ENCODE data around the gene TUT4. TPM values are rescaled to one million over a fixed set of nuclear protein-coding genes. Genes with fewer than 3 reads are reported as not detected.

The TUT4 gene
- total RNA-seq, 6 donors from 2014 or later, result 31.0 to 85.7 (median 55.4) TPM

GRCh38 chr1:52531249-52531872 lies 21.5 kb downstream of the TUT4 start:
- 82 to 84% methylated on average over 3 of the region's 3 CpGs for WGBS, 2 donors
- H3K9me3 ChIP-seq, result no peaks in the 10 kb centered on the region
- peaks cover 0 to 8% (median 0%) of the 10 kb centered on the region in 4 donors for H3K36me3 ChIP-seq
- H3K4me1 ChIP-seq, result peaks cover 0 to 4% (median 2%) of the 10 kb centered on the region in 4 donors
- ATAC-seq (ENCODE audit: low FRiP score in 2 of 2) (no peak), DNase-seq (no peak)
- H3K27ac ChIP-seq, result no peak overlapping the region
- no peak overlapping the region for H3K4me3 ChIP-seq
- no peaks in the 10 kb centered on the region for H3K27me3 ChIP-seq
- TF ChIP-seq POLR2AphosphoS5 (IDR thresholded peaks at IDR 0.05) (no peak), EP300 (IDR thresholded peaks at IDR 0.05) (no peak), POLR2A (IDR thresholded peaks at IDR 0.05) (no peak), CTCF (IDR thresholded peaks at IDR 0.05) (no peak)

GRCh38 chr1:52530563-52531144 lies 22.2 kb downstream of the TUT4 start:
- Histone ChIP-seq H3K9me3 (no peaks in the 10 kb centered on the region), H3K4me1 (peaks cover 0 to 4% (median 2%) of the 10 kb centered on the region in 4 donors), H3K27ac (no peak overlapping the region), H3K27me3 (no peaks in the 10 kb centered on the region), H3K36me3 (peaks cover 0 to 11% (median 2%) of the 10 kb centered on the region in 4 donors), H3K4me3 (no peak overlapping the region)
- TF ChIP-seq POLR2AphosphoS5 (IDR thresholded peaks at IDR 0.05) (no peak), CTCF (IDR thresholded peaks at IDR 0.05) (no peak), EP300 (IDR thresholded peaks at IDR 0.05) (no peak), POLR2A (IDR thresholded peaks at IDR 0.05) (no peak)
- DNase-seq (no peak), ATAC-seq (ENCODE audit: low FRiP score in 2 of 2) (no peak)
- 94 to 98% methylated on average over 5 of the region's 5 CpGs for WGBS, 2 donors

- no peaks in the 10 kb centered on the region for H3K27me3 ChIP-seq
- no peak for ATAC-seq (ENCODE audit: low FRiP score in 2 of 2)
- no peak for DNase-seq
- no peaks in the 10 kb centered on the region for H3K9me3 ChIP-seq
- no peak overlapping the region for H3K4me3 ChIP-seq
- H3K36me3 ChIP-seq, result peaks cover 0 to 24% (median 6%) of the 10 kb centered on the region in 4 donors
- no peak overlapping the region for H3K27ac ChIP-seq
- TF ChIP-seq POLR2AphosphoS5 (IDR thresholded peaks at IDR 0.05), result no peak
- TF ChIP-seq CTCF (IDR thresholded peaks at IDR 0.05), result no peak
- no peak for TF ChIP-seq POLR2A (IDR thresholded peaks at IDR 0.05)
- no peak for TF ChIP-seq EP300 (IDR thresholded peaks at IDR 0.05)
- H3K4me1 ChIP-seq, result no peaks in the 10 kb centered on the region
- WGBS, 2 donors, result 58 to 62% methylated on average over 3 of the region's 3 CpGs
These were observed 29.5 kb downstream of the TUT4 start for GRCh38 chr1:52523376-52523775.

- 84 to 95% methylated on average over 2 of the region's 2 CpGs for WGBS, 2 donors
- no peaks in the 10 kb centered on the region for H3K4me1 ChIP-seq
- H3K27ac ChIP-seq, result no peak overlapping the region
- H3K4me3 ChIP-seq, result no peak overlapping the region
- H3K36me3 ChIP-seq, result peaks cover 0 to 13% (median 3%) of the 10 kb centered on the region in 4 donors
- H3K9me3 ChIP-seq, result no peaks in the 10 kb centered on the region
- no peak for DNase-seq
- no peak for ATAC-seq (ENCODE audit: low FRiP score in 2 of 2)
- H3K27me3 ChIP-seq, result no peaks in the 10 kb centered on the region
- no peak for TF ChIP-seq POLR2AphosphoS5 (IDR thresholded peaks at IDR 0.05)
- TF ChIP-seq CTCF (IDR thresholded peaks at IDR 0.05), result no peak
- TF ChIP-seq EP300 (IDR thresholded peaks at IDR 0.05), result no peak
- no peak for TF ChIP-seq POLR2A (IDR thresholded peaks at IDR 0.05)
These were observed 32.7 kb downstream of the TUT4 start for GRCh38 chr1:52520148-52520547.

GRCh38 chr1:52518962-52519361 lies 33.9 kb downstream of the TUT4 start:
- Histone ChIP-seq H3K27me3 (no peaks in the 10 kb centered on the region), H3K36me3 (peaks cover 0 to 15% (median 4%) of the 10 kb centered on the region in 4 donors), H3K9me3 (no peaks in the 10 kb centered on the region), H3K27ac (no peak overlapping the region), H3K4me3 (no peak overlapping the region), H3K4me1 (no peaks in the 10 kb centered on the region)
- DNase-seq (no peak), ATAC-seq (ENCODE audit: low FRiP score in 2 of 2) (no peak)
- TF ChIP-seq CTCF (IDR thresholded peaks at IDR 0.05), result no peak
- no peak for TF ChIP-seq POLR2A (IDR thresholded peaks at IDR 0.05)
- TF ChIP-seq POLR2AphosphoS5 (IDR thresholded peaks at IDR 0.05), result no peak
- TF ChIP-seq EP300 (IDR thresholded peaks at IDR 0.05), result no peak
- WGBS, 2 donors, result 94 to 95% methylated on average over 2 of the region's 2 CpGs
